CD4-positive, alpha-beta T cell treated with Interferon gamma for 1 hour (primary cell): ENCODE results near the gene LGALS3.

Source experiments
- DNase-seq: peaks from one replicate; pipeline ENCODE4 v3.0.0-alpha.2; 2020

LGALS3 gene

DNA sequence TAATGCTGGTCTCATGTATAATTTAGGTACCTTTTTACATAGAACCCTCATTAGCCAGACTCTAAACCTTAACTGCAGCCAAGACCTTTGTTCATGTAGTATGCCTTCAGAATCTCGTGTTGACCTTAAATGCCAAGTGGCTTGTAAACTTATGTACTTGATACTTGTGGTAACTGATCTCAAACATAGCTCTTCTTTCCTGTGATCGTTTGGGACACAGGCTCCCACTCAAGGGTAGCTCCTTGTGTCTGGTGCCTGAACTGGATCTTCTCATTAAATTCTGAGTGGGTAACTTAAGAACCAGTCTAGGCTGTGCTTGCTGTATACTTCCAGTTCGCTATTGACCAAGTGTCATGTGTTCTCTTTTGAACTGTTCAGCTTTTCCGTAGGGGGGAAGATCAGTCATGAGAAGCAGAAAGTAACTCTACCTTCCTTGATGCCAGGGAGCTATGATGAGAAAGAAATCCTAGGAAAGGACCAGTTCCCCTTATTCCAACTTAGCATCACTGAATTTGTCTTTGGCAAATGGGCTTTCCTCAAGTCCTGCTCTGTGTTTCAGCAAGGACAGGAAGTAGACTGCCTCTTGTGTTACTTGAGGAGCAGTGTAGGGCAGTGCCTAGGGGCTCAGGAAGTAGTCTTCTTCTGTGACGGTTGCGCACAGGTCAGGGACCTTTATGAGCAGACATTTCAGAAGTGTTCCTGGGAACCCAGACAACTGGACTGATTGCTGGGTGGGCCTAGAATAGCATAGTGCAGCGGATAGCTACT lies 2.5 kb downstream of the LGALS3 start:
- no peak for DNase-seq

DNA sequence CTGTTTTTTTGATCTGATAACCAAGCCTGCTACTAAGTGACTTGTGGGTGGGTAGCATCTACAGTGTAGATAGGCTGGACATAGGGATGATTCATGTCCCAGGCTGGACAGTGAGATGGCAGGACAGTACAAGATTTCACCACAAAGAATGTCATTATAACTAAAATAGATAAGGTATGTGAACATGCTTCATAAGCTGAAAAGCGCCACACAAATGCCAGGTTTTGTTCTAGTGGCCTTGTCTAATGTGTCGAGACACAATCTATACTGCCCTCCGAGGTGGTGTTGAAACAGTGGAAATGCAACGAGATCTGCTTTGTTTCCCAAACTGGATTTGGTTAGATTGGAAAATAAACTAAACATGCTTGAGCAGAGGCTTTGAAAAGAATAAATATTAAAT lies 4.4 kb downstream of the LGALS3 start:
- no peak for DNase-seq

DNA sequence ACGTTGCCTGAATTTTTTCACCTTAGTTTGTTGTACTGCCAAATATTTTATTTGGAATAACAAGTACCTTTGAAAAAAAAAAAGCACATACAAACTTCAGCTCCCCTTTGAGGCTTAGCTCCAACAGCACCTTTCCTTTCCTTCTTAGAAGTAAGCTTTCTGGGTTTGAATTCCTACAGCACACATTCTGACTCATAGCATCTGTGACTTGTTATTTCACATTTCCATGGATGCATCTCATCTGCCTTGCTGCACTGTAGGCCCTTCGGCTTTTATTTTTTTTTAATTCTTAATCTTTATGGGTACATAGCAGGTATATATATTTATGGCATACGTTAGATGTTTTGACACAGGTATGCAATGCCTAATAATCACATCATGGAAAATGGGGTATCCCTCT lies 7.2 kb downstream of the LGALS3 start:
- DNase-seq, result no peak

DNA sequence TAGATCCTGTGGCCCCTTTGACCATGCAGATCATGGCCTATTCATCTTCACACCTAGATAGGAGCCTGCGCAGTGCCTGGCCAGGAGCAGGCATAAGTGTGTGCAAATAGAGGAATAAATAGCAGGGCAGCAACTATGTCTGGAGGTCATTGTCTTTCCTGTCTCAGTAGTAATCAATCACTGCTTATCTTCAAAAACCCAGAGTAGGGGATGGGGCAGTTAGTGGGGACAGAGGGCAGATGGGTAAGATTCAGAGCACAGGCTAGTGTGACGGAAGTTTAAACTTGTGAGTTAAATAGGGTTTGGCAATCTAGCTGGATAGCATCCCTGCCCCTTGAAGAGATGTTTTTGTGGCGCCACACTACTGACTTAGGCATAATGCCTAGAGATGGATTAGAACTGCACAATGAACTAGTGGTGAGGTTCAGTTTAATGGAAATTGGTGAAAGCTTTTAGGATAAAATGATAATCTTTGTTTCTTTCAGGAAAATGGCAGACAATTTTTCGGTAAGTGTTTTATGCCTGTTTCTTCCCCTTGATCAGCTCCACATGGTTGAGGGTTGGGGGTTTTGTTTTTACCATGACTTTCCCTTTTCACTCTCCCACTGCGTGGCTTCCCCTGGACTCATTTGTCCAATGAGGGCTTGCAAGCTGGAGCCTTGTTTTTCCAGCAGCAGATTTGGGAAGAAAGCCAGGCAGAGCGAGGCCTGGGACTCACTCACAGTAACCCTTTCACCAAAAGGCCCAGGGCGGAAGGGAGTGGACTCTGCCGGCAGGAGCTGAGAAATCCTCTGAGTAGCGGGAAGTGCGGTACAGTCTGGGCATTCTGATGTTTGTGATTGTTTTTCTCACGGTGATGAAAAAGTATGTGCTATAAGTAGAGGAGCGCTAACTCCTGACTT lies 8.1 kb downstream of the LGALS3 start:
- no peak for DNase-seq

DNA sequence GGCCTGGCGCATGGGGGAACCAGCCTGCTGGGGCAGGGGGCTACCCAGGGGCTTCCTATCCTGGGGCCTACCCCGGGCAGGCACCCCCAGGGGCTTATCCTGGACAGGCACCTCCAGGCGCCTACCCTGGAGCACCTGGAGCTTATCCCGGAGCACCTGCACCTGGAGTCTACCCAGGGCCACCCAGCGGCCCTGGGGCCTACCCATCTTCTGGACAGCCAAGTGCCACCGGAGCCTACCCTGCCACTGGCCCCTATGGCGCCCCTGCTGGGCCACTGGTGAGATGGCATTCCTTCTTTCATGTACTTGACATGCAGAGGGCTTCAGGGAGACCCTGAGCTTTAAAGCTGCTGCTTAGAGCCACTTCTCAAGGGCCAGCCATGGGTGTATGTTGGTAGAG lies 9.0 kb downstream of the LGALS3 start:
- no peak for DNase-seq

DNA sequence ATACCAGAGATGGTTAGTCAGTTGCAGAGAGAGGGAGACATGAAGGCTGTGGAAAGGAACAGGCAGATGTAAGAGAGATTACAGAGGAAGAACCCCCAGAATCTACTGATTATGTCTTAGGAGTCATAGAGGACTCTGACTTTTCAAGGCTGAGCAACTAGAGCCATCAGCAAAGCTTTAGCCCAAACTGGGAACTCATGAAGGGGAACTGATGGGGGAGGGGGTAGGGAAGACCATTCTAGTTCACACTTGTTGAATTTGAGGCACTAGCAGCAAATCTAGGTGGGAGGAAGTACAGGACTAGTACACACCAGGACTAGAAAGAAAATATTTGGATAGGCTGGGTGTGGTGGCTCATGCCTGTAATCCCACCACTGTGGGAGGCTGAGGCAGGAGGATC lies 10.1 kb downstream of the LGALS3 start:
- no peak for DNase-seq

DNA sequence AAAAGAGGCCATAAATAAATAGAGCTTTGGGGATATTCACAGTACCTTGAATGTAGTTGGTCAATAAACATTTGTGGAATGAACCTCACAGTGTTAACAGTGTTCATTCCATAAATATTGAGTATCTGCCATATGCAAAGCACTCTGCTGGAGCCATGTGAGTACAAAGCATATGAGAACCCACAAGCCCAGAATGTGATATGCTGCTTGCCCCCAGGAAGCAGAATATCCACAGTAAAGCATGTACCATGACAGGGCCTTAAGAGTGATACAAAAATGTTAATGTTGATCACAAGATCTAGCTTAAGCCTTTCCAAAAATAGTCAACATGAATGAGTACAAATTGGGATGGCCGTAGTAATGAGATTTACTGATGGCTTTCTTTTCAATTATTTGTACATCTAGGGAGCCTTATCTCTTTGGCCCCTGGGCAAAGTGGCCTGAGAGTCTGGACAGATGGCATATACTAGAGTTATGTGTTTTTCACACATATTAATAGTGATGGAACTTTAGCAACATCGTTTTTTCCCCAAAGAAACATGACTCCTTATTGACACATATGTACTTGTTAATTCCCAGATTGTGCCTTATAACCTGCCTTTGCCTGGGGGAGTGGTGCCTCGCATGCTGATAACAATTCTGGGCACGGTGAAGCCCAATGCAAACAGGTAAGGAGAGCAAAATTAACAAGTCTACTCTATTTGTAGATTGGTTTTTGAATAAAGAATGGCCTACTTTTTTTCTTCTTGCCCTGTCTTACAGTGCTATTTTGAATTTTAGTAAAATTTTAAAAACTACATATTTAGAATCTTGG lies 10.9 kb downstream of the LGALS3 start:
- DNase-seq, result no peak

DNA sequence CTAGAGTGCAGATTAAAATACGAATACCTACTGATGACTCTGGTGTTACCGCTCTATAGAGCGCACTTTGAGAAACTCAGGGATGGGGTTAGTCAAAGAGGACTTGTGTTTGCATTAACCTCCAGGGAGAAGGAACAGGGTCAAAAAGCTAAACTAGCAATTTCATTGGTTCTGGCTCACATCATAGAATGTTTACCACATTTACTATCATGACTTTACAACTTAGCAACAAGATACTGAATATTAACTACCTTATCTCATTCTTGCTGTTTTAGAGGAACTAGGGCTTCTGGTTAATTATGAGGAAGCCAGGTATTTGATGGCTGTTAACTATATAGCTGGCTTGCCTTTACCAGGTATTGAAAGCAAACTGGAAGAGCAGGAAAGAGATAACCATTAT lies 12.8 kb downstream of the LGALS3 start:
- DNase-seq, result no peak

DNA sequence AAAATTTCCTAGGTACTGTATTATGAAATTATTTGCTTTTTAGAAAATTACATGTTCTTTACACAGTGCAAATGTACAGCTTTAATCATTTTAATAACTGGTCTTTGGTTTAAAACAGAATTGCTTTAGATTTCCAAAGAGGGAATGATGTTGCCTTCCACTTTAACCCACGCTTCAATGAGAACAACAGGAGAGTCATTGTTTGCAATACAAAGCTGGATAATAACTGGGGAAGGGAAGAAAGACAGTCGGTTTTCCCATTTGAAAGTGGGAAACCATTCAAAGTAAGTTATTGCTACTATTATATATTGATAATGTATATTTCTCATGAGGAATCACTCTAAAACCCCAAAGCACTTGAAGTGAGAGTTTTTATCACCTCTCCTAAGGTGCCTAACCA lies 13.4 kb downstream of the LGALS3 start:
- DNase-seq, result no peak

DNA sequence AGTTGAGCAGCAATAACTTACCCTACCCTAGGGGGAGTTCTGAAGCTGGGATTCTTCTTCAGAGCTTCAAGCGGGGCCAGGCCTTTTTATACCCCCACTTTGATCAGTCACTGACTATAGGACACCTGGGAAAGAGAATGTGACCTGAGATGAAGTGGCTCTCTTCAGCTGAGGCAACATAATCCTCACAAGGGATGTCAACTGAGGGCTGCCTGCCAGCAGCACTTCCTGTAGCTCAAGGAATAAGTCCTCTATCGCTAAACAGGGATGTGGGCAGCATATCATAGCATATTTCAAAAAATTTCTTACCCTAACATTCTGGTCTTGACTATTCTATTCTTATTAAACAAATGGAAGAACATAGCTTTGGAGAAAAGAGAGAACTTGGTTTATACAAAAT lies 17.4 kb downstream of the LGALS3 start:
- no peak for DNase-seq

DNA sequence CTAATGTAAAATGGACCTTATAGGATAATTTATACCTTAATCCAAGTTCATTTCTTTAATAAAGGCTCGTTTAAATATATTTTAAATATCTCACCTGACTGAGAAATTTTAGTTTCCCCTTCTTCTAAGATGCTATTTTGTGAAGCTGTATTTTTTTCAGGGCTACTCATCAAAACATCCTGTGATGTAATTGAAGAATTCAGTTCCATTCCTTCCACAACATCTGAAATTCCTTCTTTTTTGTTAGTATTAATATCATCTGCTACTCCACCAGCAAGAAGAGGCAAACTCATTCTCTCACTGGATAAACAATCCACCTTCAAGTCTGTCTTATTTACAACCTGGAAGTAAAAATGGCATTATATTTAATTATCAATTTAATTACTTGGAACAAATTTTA lies 22.5 kb downstream of the LGALS3 start:
- DNase-seq, result no peak

DNA sequence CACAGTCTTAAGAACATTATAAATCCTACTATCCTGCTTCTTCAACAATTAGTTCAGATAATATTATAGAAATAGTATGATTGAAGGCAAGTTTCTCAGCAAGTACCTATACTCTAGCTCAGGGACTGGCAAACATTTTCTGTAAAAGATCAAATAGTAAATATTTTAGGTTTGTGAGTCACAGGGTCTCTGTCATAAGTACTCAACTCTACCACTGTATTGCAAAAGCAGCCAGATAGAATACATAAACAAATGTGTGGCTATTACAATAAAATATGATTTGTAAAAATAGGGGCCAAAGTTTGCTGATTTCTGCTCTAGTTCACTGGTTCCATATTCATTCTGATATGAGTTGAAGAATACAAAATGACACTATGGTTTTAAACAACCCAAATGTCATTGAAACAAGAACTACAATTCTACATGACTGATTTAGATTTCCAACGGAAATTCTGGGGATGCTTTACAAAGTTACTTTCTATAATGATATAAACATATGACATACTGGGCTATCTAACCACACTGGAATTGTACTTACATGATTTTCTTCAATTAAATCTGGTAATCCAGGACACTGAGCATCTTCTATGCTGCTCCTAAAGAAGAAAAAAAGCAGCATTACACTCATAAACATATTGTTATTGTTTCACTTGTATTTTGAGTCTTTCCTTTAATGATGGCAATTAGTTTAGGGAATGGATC lies 23.2 kb downstream of the LGALS3 start:
- no peak for DNase-seq

DNA sequence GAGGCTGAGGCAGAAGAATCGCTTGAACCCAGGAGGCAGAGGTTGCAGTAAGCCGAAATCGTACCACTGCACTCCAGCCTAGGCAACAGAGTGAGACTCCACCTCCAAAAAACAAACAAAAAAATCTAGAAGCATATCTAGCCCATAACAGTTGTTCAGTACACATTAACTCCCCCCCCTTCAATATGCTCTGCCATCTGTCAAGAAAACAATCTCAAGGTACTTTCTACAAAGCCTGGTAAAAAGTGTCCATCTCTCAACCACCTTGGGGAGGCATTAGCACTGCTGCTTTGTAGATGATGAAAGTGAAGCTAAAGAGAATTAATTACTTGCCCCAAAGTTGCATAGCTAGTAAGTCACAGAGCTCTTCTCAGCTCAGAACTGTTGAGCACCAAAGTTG lies 24.9 kb downstream of the LGALS3 start:
- DNase-seq, result no peak

DNA sequence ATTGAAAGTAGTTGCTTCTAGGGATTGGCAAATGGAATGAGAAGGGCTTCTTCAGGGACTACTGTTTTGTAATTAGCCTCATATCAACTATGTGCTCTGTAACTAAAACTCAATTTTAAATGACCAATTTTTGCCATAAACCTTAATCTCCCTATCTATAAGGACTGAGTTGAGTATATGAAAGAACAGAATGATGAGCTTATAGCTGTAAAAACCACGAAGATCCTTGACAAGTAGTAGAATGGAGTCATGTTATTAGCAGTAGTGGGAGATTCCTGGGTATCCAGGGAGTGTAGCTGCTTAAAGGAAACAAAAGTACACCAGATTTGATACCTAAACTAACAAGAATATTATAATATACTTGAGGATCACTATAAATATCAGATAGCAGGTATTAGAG lies 28.0 kb downstream of the LGALS3 start:
- no peak for DNase-seq

DNA sequence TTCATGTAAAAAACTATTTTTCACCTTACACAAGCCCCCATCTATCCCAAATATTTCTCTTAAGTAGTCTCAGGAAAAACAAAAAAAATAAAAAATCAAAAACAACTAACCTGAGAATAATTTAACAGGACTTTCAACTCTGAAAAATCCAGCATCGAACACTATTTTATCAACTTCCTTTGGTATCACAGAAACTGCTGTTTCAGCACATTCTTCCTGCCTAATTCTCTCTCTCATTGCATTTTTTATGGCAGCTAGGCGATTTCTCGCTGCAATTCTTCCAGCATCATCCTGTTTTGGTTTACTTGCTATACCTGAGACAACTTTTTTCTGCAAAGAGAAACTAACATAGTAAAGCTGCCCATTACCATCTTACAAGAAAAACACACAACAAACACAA lies 29.4 kb downstream of the LGALS3 start:
- no peak for DNase-seq

DNA sequence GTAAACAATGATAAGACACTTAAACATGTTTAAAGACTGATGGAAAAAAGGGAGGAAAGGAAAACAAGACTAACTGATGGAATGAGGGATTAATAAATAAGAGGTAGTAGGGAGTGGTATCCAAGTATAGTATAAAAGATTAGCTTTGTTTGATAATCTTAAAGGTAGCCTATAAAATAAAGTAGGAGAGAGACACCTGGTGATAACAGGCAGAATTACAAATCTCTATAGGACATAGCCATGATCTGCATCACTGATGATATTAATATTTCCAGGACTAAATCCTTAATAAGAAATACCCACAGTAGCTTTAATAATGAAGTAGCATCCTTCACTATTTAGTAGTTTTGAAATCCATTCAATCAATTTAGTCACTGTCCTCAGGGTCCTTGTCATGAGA lies 31.9 kb downstream of the LGALS3 start:
- no peak for DNase-seq

DNA sequence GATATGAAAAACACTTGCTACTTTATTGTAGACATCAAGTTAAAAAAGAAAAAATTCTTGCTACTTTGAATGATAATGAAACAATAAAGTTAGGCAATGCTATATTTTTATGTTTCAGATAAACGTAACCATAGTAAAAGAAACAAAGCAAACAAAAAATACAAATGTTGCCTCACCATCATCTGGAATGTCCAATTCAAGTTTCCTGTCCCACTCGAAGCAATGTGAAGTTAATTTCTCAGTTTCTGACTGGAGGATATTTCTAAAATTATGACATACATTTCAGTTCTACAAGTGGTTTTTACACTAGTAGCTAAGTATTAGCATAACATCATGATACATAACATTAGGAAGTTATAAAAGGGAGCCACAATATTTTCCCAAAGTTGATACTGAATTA lies 41.5 kb downstream of the LGALS3 start:
- DNase-seq, result no peak

DNA sequence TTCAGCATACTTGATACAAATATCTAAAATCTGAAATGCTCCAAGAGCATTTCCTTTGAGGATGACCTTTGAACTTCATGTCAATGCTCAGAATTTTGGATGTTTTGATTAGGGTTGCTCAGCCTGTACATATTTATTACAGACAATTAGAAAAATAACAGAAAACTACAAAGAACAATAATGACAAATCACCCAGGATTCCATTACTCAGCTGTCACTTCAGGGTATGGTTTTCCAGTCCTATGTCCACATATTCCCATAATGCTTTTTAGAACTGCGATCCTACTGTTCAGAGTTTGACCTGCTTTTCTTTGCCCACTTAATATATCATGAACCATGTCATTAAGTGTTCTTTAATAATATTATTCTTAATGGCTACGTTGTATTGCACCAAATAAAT lies 51.0 kb downstream of the LGALS3 start:
- DNase-seq, result no peak

DNA sequence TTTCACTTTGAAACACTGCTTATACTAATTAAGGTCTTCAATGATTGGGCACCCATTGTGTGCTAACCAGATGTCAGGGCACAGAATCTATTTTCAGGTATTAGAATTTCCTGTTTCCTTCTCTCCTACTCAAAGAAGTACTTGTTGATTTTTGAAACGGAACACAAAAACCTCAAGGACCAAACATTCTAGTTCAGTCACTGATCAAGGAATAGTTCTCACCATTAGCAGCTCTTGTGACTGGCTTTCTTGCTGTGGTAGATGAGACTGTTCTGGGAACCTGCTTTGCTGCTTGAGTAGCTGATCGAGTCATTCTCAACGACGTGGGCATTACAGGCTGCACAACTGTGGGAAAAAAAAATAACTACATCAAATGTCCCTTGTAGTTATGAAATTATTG lies 51.4 kb downstream of the LGALS3 start:
- no peak for DNase-seq

DNA sequence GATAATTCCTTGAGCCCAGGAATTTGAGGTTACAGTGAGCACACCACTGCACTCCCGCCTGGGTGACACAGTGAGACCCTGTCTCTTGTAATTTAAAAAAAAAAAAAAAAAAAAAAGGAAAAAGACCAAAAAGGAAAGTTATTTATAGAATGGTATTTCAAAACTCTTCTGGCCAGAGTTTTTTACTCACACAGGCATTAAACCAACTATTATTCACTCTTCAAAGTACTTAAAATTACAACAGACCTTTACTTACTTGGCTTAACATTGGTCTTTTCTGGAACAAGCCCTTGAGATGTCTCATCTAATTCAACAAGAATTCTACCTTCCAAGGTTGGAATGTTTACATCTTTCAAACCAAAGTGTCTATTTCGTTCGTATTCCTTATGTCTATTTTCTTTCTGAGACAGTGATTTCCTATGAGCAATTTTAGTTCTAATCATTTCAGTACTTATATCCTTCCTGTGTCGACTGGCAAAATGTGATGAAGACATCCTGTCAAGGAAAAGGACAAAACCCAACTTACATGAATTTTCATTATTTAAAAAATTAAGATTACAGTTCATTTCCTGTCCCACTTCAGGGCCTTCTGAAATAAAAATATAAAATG lies 59.7 kb downstream of the LGALS3 start:
- no peak for DNase-seq

DNA sequence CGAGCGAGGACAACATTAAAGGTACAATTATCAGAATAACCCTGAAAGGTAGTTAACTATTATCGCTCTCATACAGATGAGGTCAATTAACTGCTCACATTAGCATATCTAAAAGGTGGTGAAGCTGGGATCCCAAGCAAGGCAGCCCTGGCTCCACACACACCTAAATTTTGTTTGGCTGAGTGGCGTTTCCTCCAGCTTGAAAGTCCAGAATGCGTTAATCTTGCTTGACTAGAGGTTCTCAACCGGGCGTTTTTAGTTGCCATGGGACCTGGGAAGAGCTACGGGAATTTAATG lies 61.8 kb downstream of the LGALS3 start:
- no peak for DNase-seq

DNA sequence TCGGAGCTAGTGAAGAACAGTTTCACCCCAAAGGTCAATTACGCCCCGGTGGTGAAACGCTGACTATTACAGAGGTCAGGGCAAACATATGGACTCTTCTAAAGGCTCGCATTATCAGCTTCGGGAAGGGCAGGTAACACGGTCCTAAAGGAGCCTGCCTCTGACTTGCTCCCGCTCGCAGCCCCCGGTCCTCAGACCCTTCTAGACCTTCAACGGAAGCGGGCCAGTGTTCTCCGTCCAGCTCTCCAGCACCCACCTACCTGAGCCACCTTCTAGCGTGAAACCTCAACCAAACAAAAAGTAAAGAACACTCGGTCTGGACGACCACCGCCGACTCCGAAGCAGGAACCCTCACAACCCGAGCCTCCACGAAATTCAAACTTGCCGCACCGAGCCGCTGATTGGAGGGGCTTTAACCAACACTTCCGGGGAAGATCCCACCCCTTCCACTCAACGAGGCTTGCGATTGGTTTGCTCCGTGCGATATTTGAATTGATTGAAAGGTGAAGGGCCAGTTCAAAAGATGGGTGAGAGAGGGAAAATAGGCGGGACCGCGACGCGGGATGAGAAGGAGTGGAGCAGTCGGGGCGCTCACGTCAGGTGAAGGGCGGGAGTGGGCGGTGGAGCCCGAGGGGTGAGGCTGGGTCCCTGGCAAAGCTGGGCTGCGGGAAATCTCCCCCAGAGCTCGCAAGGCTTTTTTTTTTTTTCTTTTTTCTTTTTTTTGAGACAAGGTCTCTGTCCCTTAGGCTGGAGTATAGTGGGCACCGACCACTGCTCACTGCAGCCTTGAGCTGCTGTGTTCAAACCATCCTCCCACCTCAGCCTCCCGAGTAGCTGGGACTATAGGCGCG lies 62.4 kb downstream of the LGALS3 start, which contains the start of gene DLGAP5:
TSS of gene DLGAP5 (minus strand) at position 383 of the 851 bp plus-strand sequence. CDS start 2,406 bp downstream, outside the sequence.
- DNase-seq, result peak; percentile 90
